GM12875 (cell line): ENCODE results near the gene LRRC1.

Experiments used
- H3K4me3 ChIP-seq: one replicate; pipeline ENCODE4 v1.5.1; 2011; ENCODE audit warnings: low read depth, low read length, control low read depth
- TF ChIP-seq, protein P1 (sequence below): IDR thresholded peaks from 2 replicates; pipeline ENCODE4 v1.5.1; 2011; ENCODE audit warnings: low read depth, mild to moderate bottlenecking, control low read depth, inconsistent platforms, low read length, moderate library complexity, borderline replicate concordance; ENCODE audit not compliant: insufficient read depth

Gene LRRC1

GRCh38 chr6:53825532-53826321 is 30.9 kb downstream of the LRRC1 start:
- H3K4me3 ChIP-seq, result no peak overlapping the region
- TF ChIP-seq, protein P1, sequence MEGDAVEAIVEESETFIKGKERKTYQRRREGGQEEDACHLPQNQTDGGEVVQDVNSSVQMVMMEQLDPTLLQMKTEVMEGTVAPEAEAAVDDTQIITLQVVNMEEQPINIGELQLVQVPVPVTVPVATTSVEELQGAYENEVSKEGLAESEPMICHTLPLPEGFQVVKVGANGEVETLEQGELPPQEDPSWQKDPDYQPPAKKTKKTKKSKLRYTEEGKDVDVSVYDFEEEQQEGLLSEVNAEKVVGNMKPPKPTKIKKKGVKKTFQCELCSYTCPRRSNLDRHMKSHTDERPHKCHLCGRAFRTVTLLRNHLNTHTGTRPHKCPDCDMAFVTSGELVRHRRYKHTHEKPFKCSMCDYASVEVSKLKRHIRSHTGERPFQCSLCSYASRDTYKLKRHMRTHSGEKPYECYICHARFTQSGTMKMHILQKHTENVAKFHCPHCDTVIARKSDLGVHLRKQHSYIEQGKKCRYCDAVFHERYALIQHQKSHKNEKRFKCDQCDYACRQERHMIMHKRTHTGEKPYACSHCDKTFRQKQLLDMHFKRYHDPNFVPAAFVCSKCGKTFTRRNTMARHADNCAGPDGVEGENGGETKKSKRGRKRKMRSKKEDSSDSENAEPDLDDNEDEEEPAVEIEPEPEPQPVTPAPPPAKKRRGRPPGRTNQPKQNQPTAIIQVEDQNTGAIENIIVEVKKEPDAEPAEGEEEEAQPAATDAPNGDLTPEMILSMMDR, result no peak

- TF ChIP-seq, protein P1, result no peak
- H3K4me3 ChIP-seq, result no peak overlapping the region
Measured at GRCh38 chr6:53827531-53827930, 32.7 kb downstream of the LRRC1 start.

- TF ChIP-seq, protein P1, result no peak
- no peak overlapping the region for H3K4me3 ChIP-seq
Measured at GRCh38 chr6:53828215-53828614, 33.4 kb downstream of the LRRC1 start.

DNA sequence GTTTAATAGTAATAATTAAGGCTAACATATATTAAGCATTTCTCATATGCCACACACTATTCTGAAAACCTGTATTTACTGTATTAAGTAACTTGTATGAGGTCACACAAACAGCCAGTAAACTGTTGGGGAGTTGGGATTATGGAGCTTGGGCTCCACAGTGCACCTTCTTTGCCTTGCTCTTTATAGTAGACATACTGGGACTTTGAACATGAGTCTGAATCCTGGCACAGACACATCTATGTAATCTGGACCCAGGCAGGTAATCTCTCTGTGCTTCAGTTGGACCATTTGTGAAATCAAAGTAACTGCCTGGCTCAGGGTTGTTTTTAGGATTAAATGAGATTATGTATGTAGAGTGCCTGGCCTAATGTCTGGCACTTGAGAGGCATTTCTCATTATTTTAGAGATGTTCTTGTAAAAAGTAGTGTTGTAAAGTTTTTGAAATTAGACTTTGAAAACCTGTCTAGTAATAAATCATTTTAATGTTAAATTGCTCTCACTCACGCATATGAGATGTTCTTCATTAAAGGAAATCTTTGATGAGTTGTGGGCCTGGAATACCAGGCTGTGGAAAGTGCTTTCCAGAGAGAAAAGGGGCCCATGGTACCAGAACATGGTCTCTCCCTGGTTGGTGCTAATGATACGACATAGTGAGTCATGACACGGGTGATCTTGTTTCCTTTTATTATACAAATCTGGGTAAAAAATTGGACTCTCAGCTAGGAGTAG is 34.3 kb downstream of the LRRC1 start:
- no peak overlapping the region for H3K4me3 ChIP-seq
- TF ChIP-seq, protein P1, result no peak

DNA sequence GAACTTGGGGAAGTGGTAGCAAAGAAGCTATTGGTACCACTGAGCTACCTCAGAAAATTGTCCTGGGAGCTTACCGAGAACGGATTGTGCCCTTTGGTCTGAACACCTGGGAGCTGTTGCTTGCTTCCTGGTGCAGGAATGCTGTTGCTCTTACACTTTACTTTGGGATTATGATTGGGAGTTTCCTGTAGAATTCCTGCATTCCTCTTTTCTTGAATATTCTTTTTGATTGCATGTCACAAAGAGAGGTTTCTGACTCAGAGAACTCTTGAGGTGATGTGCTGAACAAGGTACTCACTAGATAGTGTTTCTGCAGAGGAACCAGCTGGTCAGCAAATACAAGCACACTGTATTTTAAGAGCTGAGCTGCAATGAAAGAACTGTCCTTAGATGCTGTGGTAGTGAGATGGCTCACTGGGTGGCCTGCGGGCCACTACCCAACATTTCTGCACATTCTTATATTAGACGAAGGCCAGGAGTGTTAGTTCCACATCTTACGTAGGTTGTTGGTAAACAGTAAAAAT is 35.0 kb downstream of the LRRC1 start:
- TF ChIP-seq, protein P1, result no peak
- H3K4me3 ChIP-seq, result no peak overlapping the region

DNA sequence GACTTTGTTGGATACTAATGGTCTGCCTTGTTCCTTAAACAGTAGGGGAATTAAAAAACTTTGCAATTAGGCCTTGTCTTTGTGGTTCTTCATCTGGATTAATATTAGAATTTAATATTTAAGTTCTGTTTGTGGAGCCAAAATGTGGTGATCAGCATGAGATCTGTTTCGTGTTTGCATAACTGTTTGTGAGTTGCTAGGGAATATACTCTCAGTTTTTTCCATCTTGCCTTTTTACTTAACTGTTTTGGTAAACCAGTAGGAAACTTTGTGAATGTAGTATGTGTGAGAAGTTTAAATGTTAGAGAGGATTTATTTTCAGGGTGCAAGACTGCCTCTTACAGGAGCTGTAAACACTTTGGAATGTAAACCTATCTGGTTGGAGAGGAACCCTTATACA is 35.6 kb downstream of the LRRC1 start:
- H3K4me3 ChIP-seq, result no peak overlapping the region
- TF ChIP-seq, protein P1, result no peak
